Measurements from ENCODE around the gene STX7. TPM values are rescaled to one million over a fixed set of nuclear protein-coding genes. Genes with fewer than 3 reads are reported as not detected.

The STX7 gene
- total RNA-seq, 4 donors from 2014 or later = 23.7 to 34.1 (median 26.8) TPM

DNA sequence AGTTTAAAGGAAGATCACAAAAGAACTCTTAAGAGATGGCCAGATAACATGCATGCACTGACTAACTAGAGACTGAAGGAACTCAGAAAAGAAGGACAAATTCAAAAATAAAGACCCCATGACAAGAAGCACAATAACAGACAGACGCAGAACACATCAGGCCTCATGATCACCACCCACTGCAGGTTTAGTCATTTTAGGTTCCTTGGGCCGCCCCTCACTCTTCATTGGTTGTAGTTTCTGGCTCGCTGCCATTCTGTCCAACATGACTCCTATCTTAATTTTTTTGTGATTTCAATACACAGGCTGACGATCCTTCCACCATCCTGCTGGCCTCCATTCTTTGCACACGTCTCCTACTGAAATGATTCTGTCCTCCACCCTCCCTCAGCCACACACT, 21.6 kb downstream of the STX7 start:
- peaks cover 0 to 37% (median 0%) of the 10 kb centered on the region in 3 donors for H3K36me3 ChIP-seq
- 72 to 78% methylated on average over 5 of the region's 5 CpGs for WGBS, 2 donors
- no peaks in the 10 kb centered on the region for H3K9me3 ChIP-seq
- H3K27me3 ChIP-seq = no peaks in the 10 kb centered on the region
- peaks cover 12 to 57% (median 24%) of the 10 kb centered on the region in 3 donors for H3K4me1 ChIP-seq
- DNase-seq = no peak
- intact Hi-C loops (cut with DNase I) = no loop called here
- H3K27ac ChIP-seq = no peak overlapping the region
- TF ChIP-seq POLR2A (IDR thresholded peaks at IDR 0.05) (no peak), CTCF (IDR thresholded peaks at IDR 0.05) (no peak)
- H3K4me3 ChIP-seq = no peak overlapping the region

DNA sequence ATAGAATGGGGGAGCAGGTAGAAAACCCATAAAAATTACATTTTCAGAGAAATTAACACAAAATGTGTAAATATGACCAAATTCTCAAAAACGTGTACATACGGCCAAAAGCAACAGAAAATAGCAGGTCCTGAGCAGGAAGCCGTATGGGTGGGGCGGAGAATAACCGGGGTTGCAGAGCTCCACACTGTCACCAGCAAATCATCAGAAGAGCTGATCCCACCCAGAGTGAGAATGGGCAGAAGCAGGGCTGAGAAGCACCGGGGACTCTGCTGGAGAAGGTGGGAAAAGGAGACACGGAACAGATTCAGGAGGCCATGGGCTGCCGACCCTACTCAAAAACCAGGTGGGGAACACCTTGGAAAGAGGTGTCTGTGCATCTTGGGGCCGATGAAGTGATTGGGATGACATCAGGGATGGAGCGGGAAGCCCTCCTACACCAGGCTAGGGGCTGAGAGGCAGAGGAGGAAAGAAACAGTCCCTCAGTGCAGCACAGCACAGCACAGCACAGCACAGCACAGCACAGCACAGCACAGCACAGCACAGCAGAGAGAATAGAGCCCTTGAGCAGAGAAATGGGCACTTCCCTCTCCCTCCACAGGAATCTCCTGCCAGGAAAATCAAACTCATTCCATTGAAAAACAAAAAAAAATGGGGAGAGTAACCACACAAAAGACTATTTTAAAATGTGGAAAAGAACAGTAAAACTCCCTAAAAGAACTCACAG, 22.3 kb downstream of the STX7 start:
- WGBS, 2 donors = 75 to 85% methylated on average over 10 of the region's 10 CpGs

DNA sequence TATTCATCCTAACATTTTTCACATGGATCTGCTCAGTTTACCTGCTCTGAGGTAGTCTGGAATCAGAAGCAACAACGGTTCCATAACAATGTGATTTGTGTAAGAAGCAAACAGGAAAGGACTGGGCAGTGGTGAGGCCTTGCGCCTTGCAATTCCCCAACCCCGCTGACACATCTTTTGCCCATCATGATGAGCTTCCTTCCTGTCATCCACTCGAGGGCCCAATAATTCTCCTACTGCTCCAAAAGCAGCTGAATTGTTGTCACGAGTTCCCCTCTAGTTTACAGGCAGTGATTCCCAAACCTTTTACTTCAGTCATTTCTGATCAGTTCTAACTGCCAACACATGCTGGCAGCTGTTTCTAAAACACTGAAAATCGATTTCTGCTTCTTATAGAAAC, 22.9 kb downstream of the STX7 start:
- Histone ChIP-seq H3K9me3 (no peaks in the 10 kb centered on the region), H3K4me3 (no peak overlapping the region), H3K4me1 (peaks cover 12 to 44% (median 17%) of the 10 kb centered on the region in 3 donors), H3K36me3 (peaks cover 0 to 38% (median 0%) of the 10 kb centered on the region in 3 donors), H3K27me3 (no peaks in the 10 kb centered on the region), H3K27ac (peak overlapping the region in 2 of 4 donors; percentile 25 to 54)
- intact Hi-C loops (cut with DNase I) = no loop called here
- TF ChIP-seq POLR2A (IDR thresholded peaks at IDR 0.05) (no peak), CTCF (IDR thresholded peaks at IDR 0.05) (no peak)
- WGBS, 2 donors = 50 to 60% methylated on average over 6 of the region's 6 CpGs
- DNase-seq = no peak

More for the DNA sequence above, 22.3 kb downstream of the STX7 start:
- H3K36me3 ChIP-seq = peaks cover 0 to 38% (median 0%) of the 10 kb centered on the region in 3 donors
- H3K27ac ChIP-seq = peak overlapping the region in 2 of 4 donors; percentile 25 to 54
- DNase-seq = no peak
- H3K4me3 ChIP-seq = no peak overlapping the region
- peaks cover 12 to 50% (median 21%) of the 10 kb centered on the region in 3 donors for H3K4me1 ChIP-seq
- H3K27me3 ChIP-seq = no peaks in the 10 kb centered on the region
- no peak for TF ChIP-seq POLR2A (IDR thresholded peaks at IDR 0.05)
- no peak for TF ChIP-seq CTCF (IDR thresholded peaks at IDR 0.05)
- no peaks in the 10 kb centered on the region for H3K9me3 ChIP-seq
- intact Hi-C loops (cut with DNase I) = no loop called here

- intact Hi-C loops (cut with DNase I) = no loop called here
- 71 to 90% methylated on average over 4 of the region's 4 CpGs for WGBS, 2 donors
- TF ChIP-seq CTCF (IDR thresholded peaks at IDR 0.05) (no peak), POLR2A (IDR thresholded peaks at IDR 0.05) (no peak)
- no peak overlapping the region for H3K4me3 ChIP-seq
- H3K27ac ChIP-seq = peak overlapping the region in 1 of 4 donors; percentile 25
- peaks cover 0 to 32% (median 0%) of the 10 kb centered on the region in 3 donors for H3K36me3 ChIP-seq
- H3K9me3 ChIP-seq = no peaks in the 10 kb centered on the region
- DNase-seq = no peak
- H3K4me1 ChIP-seq = peaks cover 12 to 37% (median 17%) of the 10 kb centered on the region in 3 donors
- no peaks in the 10 kb centered on the region for H3K27me3 ChIP-seq
Measured at GRCh38 chr6:132489376-132489775, 23.5 kb downstream of the STX7 start.

- no peak overlapping the region for H3K4me3 ChIP-seq
- intact Hi-C loops (cut with DNase I) = no loop called here
- no peak for DNase-seq
- H3K4me1 ChIP-seq = peaks cover 12 to 47% (median 16%) of the 10 kb centered on the region in 3 donors
- H3K27ac ChIP-seq = no peak overlapping the region
- WGBS, 2 donors = 79 to 85% methylated on average over 4 of the region's 4 CpGs
- TF ChIP-seq POLR2A (IDR thresholded peaks at IDR 0.05) = no peak
- TF ChIP-seq CTCF (IDR thresholded peaks at IDR 0.05) = no peak
- peaks cover 0 to 18% (median 0%) of the 10 kb centered on the region in 3 donors for H3K36me3 ChIP-seq
- no peaks in the 10 kb centered on the region for H3K27me3 ChIP-seq
- H3K9me3 ChIP-seq = no peaks in the 10 kb centered on the region
Measured at GRCh38 chr6:132487762-132488161, 25.2 kb downstream of the STX7 start.

Data from esophagus squamous epithelium (tissue), 5 donors.